Coronary artery (tissue), 2 donors: ENCODE measurements around the gene WDR20.

Experiments used
- DNase-seq: peaks from one replicate; pipeline ENCODE4 v3.0.0-alpha.2; 2017; ENCODE audit warnings: low spot score
- H3K27ac ChIP-seq, 2 donors: fragments of 200-600 bp; sonication (generic); one replicate each; pipeline ENCODE4 v1.5.1; 2016 to 2019
- H3K4me3 ChIP-seq: fragments of 200-600 bp; sonication (generic); 2 replicates; pipeline ENCODE4 v1.5.1; 2016; ENCODE audit warnings: mild to moderate bottlenecking, moderate library complexity
- CTCF ChIP-seq: fragments of 200-600 bp; sonication (generic); IDR thresholded peaks from one replicate; pipeline ENCODE4 v1.5.1; 2019; ENCODE audit warnings: antibody characterized with exemption

Gene WDR20

GRCh38 chr14:102255401-102256190 is 115.9 kb downstream of the WDR20 start:
- Histone ChIP-seq H3K4me3 (no peak overlapping the region), H3K27ac (peak overlapping the region; percentile 64 to 88)
- no peak for TF ChIP-seq CTCF
- no peak for DNase-seq

GRCh38 chr14:102256716-102257115 is 117.0 kb downstream of the WDR20 start:
- DNase-seq: no peak
- H3K27ac ChIP-seq: peak overlapping the region in 1 of 2 donors; percentile 40
- H3K4me3 ChIP-seq: no peak overlapping the region
- TF ChIP-seq CTCF: no peak

- Histone ChIP-seq H3K27ac (no peak overlapping the region), H3K4me3 (no peak overlapping the region)
- no peak for TF ChIP-seq CTCF
- DNase-seq: no peak
These were observed 118.4 kb downstream of the WDR20 start for GRCh38 chr14:102258136-102258535.
